HFF-Myc (cell line): Measurements from ENCODE around the gene CDKN2B-AS1.

ENCODE experiments used
- DNase-seq: peaks from one replicate; pipeline ENCODE4 v3.0.0-alpha.2; 2011; ENCODE audit warnings: low read depth; ENCODE audit errors: extremely low read depth
- H3K4me3 ChIP-seq: replicated peaks from 2 replicates; pipeline ENCODE4 v1.5.1; 2011; ENCODE audit warnings: low read depth, mild to moderate bottlenecking, control low read depth, low read length
- CTCF ChIP-seq: IDR thresholded peaks from 2 replicates; pipeline ENCODE4 v1.5.1; 2012; ENCODE audit warnings: mild to moderate bottlenecking, low read depth, low read length, control low read depth; ENCODE audit errors: missing control alignments

The CDKN2B-AS1 gene

GRCh38 chr9:22060831-22061383, 66.3 kb downstream of the CDKN2B-AS1 start:
- no peak overlapping the region for H3K4me3 ChIP-seq
- no peak for DNase-seq
- TF ChIP-seq CTCF = no peak

GRCh38 chr9:22064957-22065356, 70.4 kb downstream of the CDKN2B-AS1 start:
- DNase-seq = no peak
- H3K4me3 ChIP-seq = no peak overlapping the region

GRCh38 chr9:22065431-22066200, 71.0 kb downstream of the CDKN2B-AS1 start:
- no peak for TF ChIP-seq CTCF
- no peak overlapping the region for H3K4me3 ChIP-seq
- DNase-seq = no peak

More at GRCh38 chr9:22064957-22065356, 70.4 kb downstream of the CDKN2B-AS1 start:
- no peak for TF ChIP-seq CTCF

GRCh38 chr9:22067196-22067595, 72.6 kb downstream of the CDKN2B-AS1 start:
- DNase-seq = no peak

GRCh38 chr9:22068369-22068768, 73.8 kb downstream of the CDKN2B-AS1 start:
- TF ChIP-seq CTCF = no peak
- DNase-seq = no peak
- H3K4me3 ChIP-seq = no peak overlapping the region

More at GRCh38 chr9:22067196-22067595, 72.6 kb downstream of the CDKN2B-AS1 start:
- H3K4me3 ChIP-seq = no peak overlapping the region
- no peak for TF ChIP-seq CTCF

- no peak for TF ChIP-seq CTCF
- no peak for DNase-seq
- no peak overlapping the region for H3K4me3 ChIP-seq
Observed at GRCh38 chr9:22073349-22073748, 78.8 kb downstream of the CDKN2B-AS1 start.

GRCh38 chr9:22078081-22078480, 83.5 kb downstream of the CDKN2B-AS1 start:
- no peak for TF ChIP-seq CTCF
- H3K4me3 ChIP-seq = no peak overlapping the region
- DNase-seq = no peak
